Measurements from ENCODE around the gene TKT. TPM values are rescaled to one million over a fixed set of nuclear protein-coding genes. Genes with fewer than 3 reads are reported as not detected.

The TKT gene
- total RNA-seq, 1 donor from 2014 or later, result 32.1 TPM

- no peak for DNase-seq
- Histone ChIP-seq H3K36me3 (peaks cover 24% of the 10 kb centered on the region), H3K27ac (replicated peaks) (peak overlapping the region; percentile 14)
Measured at GRCh38 chr3:53193466-53194209, 62.2 kb downstream of the TKT start.

DNA sequence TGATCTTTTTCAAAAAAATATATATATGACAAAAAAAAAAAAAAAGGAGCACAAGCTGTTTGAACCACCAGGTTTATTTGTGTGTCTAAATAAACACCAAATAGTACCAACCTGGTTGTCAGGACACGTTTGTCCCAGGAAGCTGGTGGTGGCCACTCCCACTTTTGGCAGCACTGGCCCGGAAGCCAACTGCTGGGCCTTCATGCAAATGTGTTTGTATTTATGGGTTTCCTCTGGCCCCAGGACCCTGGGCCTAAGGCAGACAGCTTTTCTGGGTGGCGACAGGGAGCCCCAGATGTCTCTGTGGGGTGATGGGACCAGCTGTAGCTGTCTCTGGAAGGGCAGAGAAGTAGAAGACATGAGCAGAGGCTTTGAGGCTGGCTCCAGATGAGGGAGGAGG lies 63.2 kb downstream of the TKT start:
- Histone ChIP-seq H3K27ac (replicated peaks) (no peak overlapping the region), H3K4me3 (no peak overlapping the region), H3K36me3 (peaks cover 24% of the 10 kb centered on the region), H3K4me1 (peaks cover 32% of the 10 kb centered on the region), H3K27me3 (ENCODE audit: low read depth) (no peaks in the 10 kb centered on the region), H3K9me3 (replicated peaks) (no peaks in the 10 kb centered on the region)
- intact Hi-C loops (cut with micrococcal nuclease), result no loop called here
- TF ChIP-seq, protein P1, sequence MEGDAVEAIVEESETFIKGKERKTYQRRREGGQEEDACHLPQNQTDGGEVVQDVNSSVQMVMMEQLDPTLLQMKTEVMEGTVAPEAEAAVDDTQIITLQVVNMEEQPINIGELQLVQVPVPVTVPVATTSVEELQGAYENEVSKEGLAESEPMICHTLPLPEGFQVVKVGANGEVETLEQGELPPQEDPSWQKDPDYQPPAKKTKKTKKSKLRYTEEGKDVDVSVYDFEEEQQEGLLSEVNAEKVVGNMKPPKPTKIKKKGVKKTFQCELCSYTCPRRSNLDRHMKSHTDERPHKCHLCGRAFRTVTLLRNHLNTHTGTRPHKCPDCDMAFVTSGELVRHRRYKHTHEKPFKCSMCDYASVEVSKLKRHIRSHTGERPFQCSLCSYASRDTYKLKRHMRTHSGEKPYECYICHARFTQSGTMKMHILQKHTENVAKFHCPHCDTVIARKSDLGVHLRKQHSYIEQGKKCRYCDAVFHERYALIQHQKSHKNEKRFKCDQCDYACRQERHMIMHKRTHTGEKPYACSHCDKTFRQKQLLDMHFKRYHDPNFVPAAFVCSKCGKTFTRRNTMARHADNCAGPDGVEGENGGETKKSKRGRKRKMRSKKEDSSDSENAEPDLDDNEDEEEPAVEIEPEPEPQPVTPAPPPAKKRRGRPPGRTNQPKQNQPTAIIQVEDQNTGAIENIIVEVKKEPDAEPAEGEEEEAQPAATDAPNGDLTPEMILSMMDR (IDR thresholded peaks at IDR 0.05; ENCODE audit: borderline replicate concordance), result no peak
- DNase-seq, result no peak

More at GRCh38 chr3:53193466-53194209, 62.2 kb downstream of the TKT start:
- TF ChIP-seq, protein P1 (IDR thresholded peaks at IDR 0.05; ENCODE audit: borderline replicate concordance), result no peak
- intact Hi-C loops (cut with micrococcal nuclease), result loop anchor here (2.0 kb wide), 1 partner anchor 79 kb away; no protein-coding TSS in a partner anchor
- Histone ChIP-seq H3K4me1 (peaks cover 32% of the 10 kb centered on the region), H3K27me3 (ENCODE audit: low read depth) (no peaks in the 10 kb centered on the region), H3K9me3 (replicated peaks) (no peaks in the 10 kb centered on the region), H3K4me3 (no peak overlapping the region)

DNA sequence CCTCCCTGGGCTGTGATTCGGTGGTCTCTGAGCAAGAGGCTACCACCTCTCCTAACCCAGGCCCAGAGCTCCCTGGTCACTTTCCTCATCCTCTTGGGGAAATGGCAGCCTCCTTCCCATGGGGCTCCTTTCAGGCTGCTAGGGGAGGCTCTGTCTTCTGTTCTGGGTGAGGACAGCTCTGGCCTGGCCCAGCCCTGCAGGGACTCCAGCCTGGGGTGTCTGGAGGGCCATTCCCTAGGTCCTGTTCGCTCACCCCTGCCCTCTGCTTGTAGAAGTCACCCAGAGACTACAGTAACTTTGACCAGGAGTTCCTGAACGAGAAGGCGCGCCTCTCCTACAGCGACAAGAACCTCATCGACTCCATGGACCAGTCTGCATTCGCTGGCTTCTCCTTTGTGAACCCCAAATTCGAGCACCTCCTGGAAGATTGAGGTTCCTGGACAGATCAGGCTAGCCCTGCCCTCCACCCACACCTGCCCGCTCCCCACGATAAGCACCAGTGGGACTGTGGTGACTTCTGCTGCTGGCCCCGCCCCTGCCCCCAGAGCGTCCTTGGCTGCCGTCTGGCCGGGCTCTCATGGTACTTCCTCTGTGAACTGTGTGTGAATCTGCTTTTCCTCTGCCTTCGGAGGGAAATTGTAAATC lies 63.9 kb downstream of the TKT start:
- TF ChIP-seq, protein P1 (IDR thresholded peaks at IDR 0.05; ENCODE audit: borderline replicate concordance), result no peak
- H3K9me3 ChIP-seq (replicated peaks), result no peaks in the 10 kb centered on the region
- peaks cover 29% of the 10 kb centered on the region for H3K36me3 ChIP-seq
- intact Hi-C loops (cut with micrococcal nuclease), result no loop called here
- H3K27me3 ChIP-seq (ENCODE audit: low read depth), result no peaks in the 10 kb centered on the region
- no peak for DNase-seq
- H3K4me1 ChIP-seq, result peaks cover 32% of the 10 kb centered on the region
- no peak overlapping the region for H3K4me3 ChIP-seq
- H3K27ac ChIP-seq (replicated peaks), result no peak overlapping the region

GRCh38 chr3:53190659-53191058 lies 65.2 kb downstream of the TKT start:
- TF ChIP-seq, protein P1 (IDR thresholded peaks at IDR 0.05; ENCODE audit: borderline replicate concordance), result no peak
- Histone ChIP-seq H3K4me3 (no peak overlapping the region), H3K9me3 (replicated peaks) (no peaks in the 10 kb centered on the region), H3K27me3 (ENCODE audit: low read depth) (no peaks in the 10 kb centered on the region), H3K27ac (replicated peaks) (no peak overlapping the region), H3K36me3 (peaks cover 42% of the 10 kb centered on the region), H3K4me1 (peaks cover 27% of the 10 kb centered on the region)
- intact Hi-C loops (cut with micrococcal nuclease), result no loop called here
- no peak for DNase-seq

DNA sequence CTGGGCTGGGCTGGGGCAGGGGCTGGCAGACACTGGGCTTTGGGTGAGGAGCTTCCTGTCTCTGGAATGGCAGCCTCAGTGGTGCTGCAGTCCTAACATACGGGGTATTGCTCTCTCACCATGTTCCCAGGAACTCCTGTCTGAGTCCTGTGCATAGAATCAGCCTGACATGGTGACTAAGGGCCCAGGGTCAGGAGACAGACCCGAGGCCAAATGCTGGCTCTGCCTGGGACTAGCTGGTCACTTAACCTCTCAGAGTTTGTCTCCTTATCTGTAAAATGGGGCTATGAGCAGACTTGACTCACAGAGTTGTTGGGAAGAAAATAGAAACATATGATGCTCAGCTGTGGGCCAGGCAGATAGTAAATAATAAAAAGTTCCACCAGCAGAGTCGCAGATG lies 66.5 kb downstream of the TKT start:
- Histone ChIP-seq H3K9me3 (replicated peaks) (no peaks in the 10 kb centered on the region), H3K36me3 (peaks cover 48% of the 10 kb centered on the region), H3K4me1 (peaks cover 16% of the 10 kb centered on the region), H3K27ac (replicated peaks) (no peak overlapping the region), H3K4me3 (no peak overlapping the region), H3K27me3 (ENCODE audit: low read depth) (no peaks in the 10 kb centered on the region)
- intact Hi-C loops (cut with micrococcal nuclease), result no loop called here
- DNase-seq, result no peak
- TF ChIP-seq, protein P1 (IDR thresholded peaks at IDR 0.05; ENCODE audit: borderline replicate concordance), result no peak
